GM23338 (cell line): ENCODE data around the gene TPST1. TPM values are rescaled to one million over a fixed set of nuclear protein-coding genes. Genes with fewer than 3 reads are reported as not detected.

Source experiments
- ATAC-seq: fragments of 200-7000 bp; cut with Tn5 transposase; 3 replicates; pipeline ENCODE4 v1.9.1; 2020
- DNase-seq: peaks from one replicate; pipeline ENCODE4 v3.0.0-alpha.2; 2015; ENCODE audit warnings: low spot score
- H2AFZ ChIP-seq: fragments of 200-600 bp; sonication (generic); 2 replicates; pipeline ENCODE4 v1.8.0; 2016; ENCODE audit warnings: antibody characterized with exemption, mild to moderate bottlenecking, moderate library complexity
- H3F3A ChIP-seq: fragments of 200-600 bp; sonication (generic); replicated peaks from 2 replicates; pipeline ENCODE4 v1.8.0; 2017; ENCODE audit warnings: antibody characterized with exemption, mixed run types, low read depth
- H3K27ac ChIP-seq: fragments of 200-600 bp; sonication (generic); 2 replicates; pipeline ENCODE4 v1.6.1; 2016; ENCODE audit warnings: low read depth
- H3K27me3 ChIP-seq: fragments of 200-600 bp; sonication (generic); 2 replicates; pipeline ENCODE4 v1.8.0; 2016; ENCODE audit warnings: mild to moderate bottlenecking, mixed run types, moderate library complexity; ENCODE audit not compliant: insufficient read depth
- H3K36me3 ChIP-seq: fragments of 200-600 bp; sonication (generic); 2 replicates; pipeline ENCODE4 v1.8.0; 2016; ENCODE audit warnings: mild to moderate bottlenecking; ENCODE audit not compliant: insufficient read depth
- H3K4me1 ChIP-seq: fragments of 200-600 bp; sonication (generic); 2 replicates; pipeline ENCODE4 v1.8.0; 2016; ENCODE audit warnings: mild to moderate bottlenecking, moderate library complexity; ENCODE audit not compliant: insufficient read depth
- H3K4me2 ChIP-seq: fragments of 200-600 bp; sonication (generic); 2 replicates; pipeline ENCODE4 v1.7.1; 2017; ENCODE audit warnings: mixed run types
- H3K4me3 ChIP-seq: fragments of 200-600 bp; sonication (generic); 2 replicates; pipeline ENCODE4 v1.6.1; 2016; ENCODE audit warnings: mixed run types
- H3K79me2 ChIP-seq: fragments of 200-600 bp; sonication (generic); replicated peaks from 2 replicates; pipeline ENCODE4 v1.8.0; 2017; ENCODE audit warnings: mild to moderate bottlenecking; ENCODE audit not compliant: insufficient read depth
- H3K9me2 ChIP-seq: fragments of 200-600 bp; sonication (generic); 2 replicates; pipeline ENCODE4 v1.8.0; 2017; ENCODE audit not compliant: insufficient read depth
- H4K20me1 ChIP-seq: fragments of 200-600 bp; sonication (generic); replicated peaks from 2 replicates; pipeline ENCODE4 v1.8.0; 2017; ENCODE audit warnings: mild to moderate bottlenecking; ENCODE audit not compliant: insufficient read depth
- H3K27ac Mint-ChIP-seq: 2 replicates; pipeline ENCODE4 v1.8.0; 2020; ENCODE audit warnings: inconsistent platforms, mild to moderate bottlenecking, moderate library complexity, mixed read lengths
- H3K27me3 Mint-ChIP-seq: 3 replicates; pipeline ENCODE4 v1.8.0; 2022; ENCODE audit warnings: low read depth, mild to moderate bottlenecking, moderate library complexity, mixed read lengths, inconsistent platforms; ENCODE audit not compliant: insufficient read depth, poor library complexity
- H3K36me3 Mint-ChIP-seq: 3 replicates; pipeline ENCODE4 v1.8.0; 2021; ENCODE audit warnings: low read depth, mild to moderate bottlenecking, inconsistent platforms, moderate library complexity, mixed read lengths
- H3K4me1 Mint-ChIP-seq: 3 replicates; pipeline ENCODE4 v1.8.0; 2020; ENCODE audit warnings: mild to moderate bottlenecking, inconsistent platforms, mixed read lengths
- H3K4me3 Mint-ChIP-seq: 3 replicates; pipeline ENCODE4 v1.8.0; 2021; ENCODE audit warnings: moderate library complexity, mild to moderate bottlenecking, inconsistent platforms, mixed read lengths
- H3K9me3 Mint-ChIP-seq: 3 replicates; pipeline ENCODE4 v1.8.0; 2020; ENCODE audit warnings: moderate library complexity, mild to moderate bottlenecking, inconsistent platforms, mixed read lengths
- CREB1 ChIP-seq: fragments of 250-450 bp; sonication (Bioruptor Pico); IDR thresholded peaks from 2 replicates; pipeline ENCODE4 v1.5.0; 2020; ENCODE audit warnings: low read depth, mild to moderate bottlenecking, moderate library complexity
- ETS1 ChIP-seq: IDR thresholded peaks from 2 replicates; pipeline ENCODE4 v1.6.1; 2016; ENCODE audit warnings: antibody characterized with exemption
- EZH2 ChIP-seq: fragments of 200-600 bp; sonication (generic); IDR thresholded peaks from one replicate; pipeline ENCODE4 v1.8.0; 2017; ENCODE audit warnings: antibody characterized with exemption, mild to moderate bottlenecking, low read depth; ENCODE audit not compliant: unreplicated experiment
- EZH2phosphoT487 ChIP-seq: fragments of 200-600 bp; sonication (generic); IDR thresholded peaks from one replicate; pipeline ENCODE4 v1.8.1; 2018; ENCODE audit warnings: antibody characterized with exemption; ENCODE audit not compliant: unreplicated experiment
- JUNB ChIP-seq: IDR thresholded peaks from one replicate; pipeline ENCODE4 v1.6.1; 2016; ENCODE audit warnings: antibody characterized with exemption; ENCODE audit not compliant: unreplicated experiment
- NANOG ChIP-seq: IDR thresholded peaks from 2 replicates; pipeline ENCODE4 v1.6.1; 2016; ENCODE audit warnings: antibody characterized with exemption, borderline replicate concordance
- POLR2AphosphoS5 ChIP-seq: IDR thresholded peaks from 2 replicates; pipeline ENCODE4 v1.6.1; 2016; ENCODE audit warnings: antibody characterized with exemption, low read depth
- REST ChIP-seq: IDR thresholded peaks from one replicate; pipeline ENCODE4 v1.6.1; 2018; ENCODE audit warnings: antibody characterized with exemption; ENCODE audit not compliant: unreplicated experiment
- STAT1 ChIP-seq: IDR thresholded peaks from one replicate; pipeline ENCODE4 v1.6.1; 2016; ENCODE audit warnings: antibody characterized with exemption; ENCODE audit not compliant: unreplicated experiment
- ZNF114 ChIP-seq: fragments of 250-450 bp; sonication (Bioruptor Pico); IDR thresholded peaks from 2 replicates; pipeline ENCODE4 v1.5.0; 2020; ENCODE audit warnings: mild to moderate bottlenecking, moderate library complexity
- ZNF331 ChIP-seq: fragments of 250-450 bp; sonication (Bioruptor Pico); IDR thresholded peaks from 2 replicates; pipeline ENCODE4 v1.5.0; 2020; ENCODE audit warnings: low read depth, mild to moderate bottlenecking, moderate library complexity
- ZNF462 ChIP-seq: fragments of 250-450 bp; sonication (Bioruptor Pico); IDR thresholded peaks from 2 replicates; pipeline ENCODE4 v1.5.0; 2020; ENCODE audit warnings: mild to moderate bottlenecking, moderate library complexity
- polyA plus RNA-seq: library from polyadenylated mRNA; unstranded; fragments of >200 nt; fragmentation: Nextera tagmentation; extraction: Ambion mirVana; gene quantifications from 2 replicates; pipeline ENCODE4 v1.2.1, GENCODE V29; 2016
- total RNA-seq: library from RNA; depleted of rRNA; stranded (reverse); fragments of >200 nt; shearing (Covaris generic); gene quantifications from 2 replicates; pipeline ENCODE4 v1.2.3, GENCODE V29; 2014
- TF ChIP-seq, protein P1 (sequence below), 2 experiments: fragments of 200-600 bp in 1 of 2; sonication (generic) in 1 of 2; conservative IDR thresholded peaks; 2 replicates each; pipeline versions ENCODE4 v1.5.1 to v1.6.1; 2016 to 2017; ENCODE audit warnings: antibody characterized with exemption in 2 of 2, low read depth in 2 of 2, mild to moderate bottlenecking in 2 of 2, moderate library complexity in 1 of 2

TPST1 gene
- total and polyA plus RNA-seq, 2 experiments from 2014 or later, result 10.7 to 19.2 TPM

DNA sequence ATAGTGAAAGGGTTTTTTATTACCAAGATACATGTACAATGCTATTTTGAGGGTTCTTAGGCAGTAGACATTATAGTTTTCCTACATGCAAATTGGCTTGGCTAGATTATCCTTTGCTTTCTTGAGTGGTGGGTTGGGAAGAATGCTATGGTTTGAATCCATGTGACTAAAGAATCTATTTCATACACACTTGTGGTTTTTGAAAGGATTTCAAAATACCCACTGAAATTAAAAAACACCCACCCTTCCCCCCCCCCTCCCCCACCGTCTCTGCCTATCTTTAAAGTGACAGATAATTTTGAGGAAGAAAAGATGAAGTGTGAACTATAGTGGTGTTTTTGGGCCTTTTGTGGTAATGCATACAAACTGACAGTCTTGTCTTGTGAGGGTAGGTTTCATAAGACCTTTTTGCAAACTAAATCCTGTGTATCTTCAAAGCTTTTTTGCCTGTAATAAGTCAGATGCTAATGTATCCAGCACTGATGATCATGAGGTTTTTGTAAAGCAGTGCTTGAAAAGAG lies 90.9 kb downstream of the TPST1 start:
- H3F3A ChIP-seq, result no peaks in the 10 kb centered on the region
- H3K4me1 ChIP-seq, result peaks cover 4% of the 10 kb centered on the region; the same call in 1 of the 2 replicates
- H3K36me3 Mint-ChIP-seq, result peaks cover 12% of the 10 kb centered on the region; the same call in 2 of the 3 replicates
- peaks cover 16% of the 10 kb centered on the region for H3K9me3 Mint-ChIP-seq
- H3K27me3 ChIP-seq, result no peaks in the 10 kb centered on the region
- H3K4me2 ChIP-seq, result no peak overlapping the region
- no peak overlapping the region for H3K27ac Mint-ChIP-seq
- H3K4me3 Mint-ChIP-seq, result no peak overlapping the region
- H3K27ac ChIP-seq, result no peak overlapping the region
- DNase-seq (no peak), ATAC-seq (no peak)
- no peaks in the 10 kb centered on the region for H3K36me3 ChIP-seq
- H3K27me3 Mint-ChIP-seq, result no peaks in the 10 kb centered on the region
- no peak overlapping the region for H2AFZ ChIP-seq
- TF ChIP-seq, protein P1, sequence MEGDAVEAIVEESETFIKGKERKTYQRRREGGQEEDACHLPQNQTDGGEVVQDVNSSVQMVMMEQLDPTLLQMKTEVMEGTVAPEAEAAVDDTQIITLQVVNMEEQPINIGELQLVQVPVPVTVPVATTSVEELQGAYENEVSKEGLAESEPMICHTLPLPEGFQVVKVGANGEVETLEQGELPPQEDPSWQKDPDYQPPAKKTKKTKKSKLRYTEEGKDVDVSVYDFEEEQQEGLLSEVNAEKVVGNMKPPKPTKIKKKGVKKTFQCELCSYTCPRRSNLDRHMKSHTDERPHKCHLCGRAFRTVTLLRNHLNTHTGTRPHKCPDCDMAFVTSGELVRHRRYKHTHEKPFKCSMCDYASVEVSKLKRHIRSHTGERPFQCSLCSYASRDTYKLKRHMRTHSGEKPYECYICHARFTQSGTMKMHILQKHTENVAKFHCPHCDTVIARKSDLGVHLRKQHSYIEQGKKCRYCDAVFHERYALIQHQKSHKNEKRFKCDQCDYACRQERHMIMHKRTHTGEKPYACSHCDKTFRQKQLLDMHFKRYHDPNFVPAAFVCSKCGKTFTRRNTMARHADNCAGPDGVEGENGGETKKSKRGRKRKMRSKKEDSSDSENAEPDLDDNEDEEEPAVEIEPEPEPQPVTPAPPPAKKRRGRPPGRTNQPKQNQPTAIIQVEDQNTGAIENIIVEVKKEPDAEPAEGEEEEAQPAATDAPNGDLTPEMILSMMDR (conservative IDR thresholded peaks at IDR 0.05; ENCODE audit: low read depth in 2 of 2), result no peak
- TF ChIP-seq ETS1 (no peak), JUNB (no peak), STAT1 (no peak), CREB1 (CRISPR knock-in tag) (no peak), REST (no peak), ZNF114 (CRISPR knock-in tag) (no peak), ZNF331 (CRISPR knock-in tag) (no peak), POLR2AphosphoS5 (no peak), ZNF462 (CRISPR knock-in tag) (no peak), EZH2phosphoT487 (no peak), EZH2 (no peak), NANOG (no peak)
- H3K9me2 ChIP-seq, result no peaks in the 10 kb centered on the region
- H4K20me1 ChIP-seq, result no peaks in the 10 kb centered on the region
- H3K4me1 Mint-ChIP-seq, result no peaks in the 10 kb centered on the region; the same call in 1 of the 3 replicates
- H3K79me2 ChIP-seq, result peaks cover 11% of the 10 kb centered on the region; the same call in 1 of the 2 replicates
- no peak overlapping the region for H3K4me3 ChIP-seq
